ENCODE data around the gene SETD9.

- TF ChIP-seq, protein P1, sequence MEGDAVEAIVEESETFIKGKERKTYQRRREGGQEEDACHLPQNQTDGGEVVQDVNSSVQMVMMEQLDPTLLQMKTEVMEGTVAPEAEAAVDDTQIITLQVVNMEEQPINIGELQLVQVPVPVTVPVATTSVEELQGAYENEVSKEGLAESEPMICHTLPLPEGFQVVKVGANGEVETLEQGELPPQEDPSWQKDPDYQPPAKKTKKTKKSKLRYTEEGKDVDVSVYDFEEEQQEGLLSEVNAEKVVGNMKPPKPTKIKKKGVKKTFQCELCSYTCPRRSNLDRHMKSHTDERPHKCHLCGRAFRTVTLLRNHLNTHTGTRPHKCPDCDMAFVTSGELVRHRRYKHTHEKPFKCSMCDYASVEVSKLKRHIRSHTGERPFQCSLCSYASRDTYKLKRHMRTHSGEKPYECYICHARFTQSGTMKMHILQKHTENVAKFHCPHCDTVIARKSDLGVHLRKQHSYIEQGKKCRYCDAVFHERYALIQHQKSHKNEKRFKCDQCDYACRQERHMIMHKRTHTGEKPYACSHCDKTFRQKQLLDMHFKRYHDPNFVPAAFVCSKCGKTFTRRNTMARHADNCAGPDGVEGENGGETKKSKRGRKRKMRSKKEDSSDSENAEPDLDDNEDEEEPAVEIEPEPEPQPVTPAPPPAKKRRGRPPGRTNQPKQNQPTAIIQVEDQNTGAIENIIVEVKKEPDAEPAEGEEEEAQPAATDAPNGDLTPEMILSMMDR (IDR thresholded peaks at IDR 0.05), result no peak
- TF ChIP-seq EZH2 (IDR thresholded peaks at IDR 0.05) (no peak), EZH2phosphoT487 (IDR thresholded peaks at IDR 0.05) (no peak)
Observed at GRCh38 chr5:56909294-56910209, at the start of gene SETD9.
